ENCODE data around the gene HMGCS1. TPM values are rescaled to one million over a fixed set of nuclear protein-coding genes. Genes with fewer than 3 reads are reported as not detected.

The HMGCS1 gene
- total RNA-seq, 1 donor from 2014 or later, result 86.9 TPM

- Mint-ChIP-seq H3K9me3 (ENCODE audit: low read depth) (no peaks in the 10 kb centered on the region), H3K4me1 (ENCODE audit: low read depth) (no peaks in the 10 kb centered on the region)
These were observed 33.5 kb downstream of the HMGCS1 start for GRCh38 chr5:43279548-43280274.

GRCh38 chr5:43275391-43275790 lies 37.8 kb downstream of the HMGCS1 start:
- TF ChIP-seq CTCF (IDR thresholded peaks at IDR 0.05), result no peak
- H3K27ac Mint-ChIP-seq (ENCODE audit: unreplicated experiment), result no peak overlapping the region
- no peaks in the 10 kb centered on the region for H3K9me3 Mint-ChIP-seq (ENCODE audit: low read depth)
- H3K36me3 Mint-ChIP-seq (ENCODE audit: low read depth), result no peaks in the 10 kb centered on the region
- H3K27me3 Mint-ChIP-seq (ENCODE audit: low read depth), result peaks cover 26% of the 10 kb centered on the region
- H3K4me3 Mint-ChIP-seq (ENCODE audit: unreplicated experiment), result no peak overlapping the region
- DNase-seq (ENCODE audit: low spot score), result no peak
- no peaks in the 10 kb centered on the region for H3K4me1 Mint-ChIP-seq (ENCODE audit: low read depth)

More at GRCh38 chr5:43279548-43280274, 33.5 kb downstream of the HMGCS1 start:
- H3K4me3 Mint-ChIP-seq (ENCODE audit: unreplicated experiment), result no peak overlapping the region
- peaks cover 13% of the 10 kb centered on the region for H3K27me3 Mint-ChIP-seq (ENCODE audit: low read depth)
- no peak for DNase-seq (ENCODE audit: low spot score)
- no peak for TF ChIP-seq CTCF (IDR thresholded peaks at IDR 0.05)
- H3K36me3 Mint-ChIP-seq (ENCODE audit: low read depth), result no peaks in the 10 kb centered on the region
- no peak overlapping the region for H3K27ac Mint-ChIP-seq (ENCODE audit: unreplicated experiment)

- Mint-ChIP-seq H3K4me1 (ENCODE audit: low read depth) (no peaks in the 10 kb centered on the region), H3K36me3 (ENCODE audit: low read depth) (no peaks in the 10 kb centered on the region)
These were observed 38.6 kb downstream of the HMGCS1 start for GRCh38 chr5:43274435-43275114.

GRCh38 chr5:43273552-43273951 lies 39.7 kb downstream of the HMGCS1 start:
- H3K27me3 Mint-ChIP-seq (ENCODE audit: low read depth), result peaks cover 30% of the 10 kb centered on the region
- H3K4me1 Mint-ChIP-seq (ENCODE audit: low read depth), result no peaks in the 10 kb centered on the region
- H3K27ac Mint-ChIP-seq (ENCODE audit: unreplicated experiment), result no peak overlapping the region
- DNase-seq (ENCODE audit: low spot score), result no peak
- no peak overlapping the region for H3K4me3 Mint-ChIP-seq (ENCODE audit: unreplicated experiment)
- no peaks in the 10 kb centered on the region for H3K36me3 Mint-ChIP-seq (ENCODE audit: low read depth)
- H3K9me3 Mint-ChIP-seq (ENCODE audit: low read depth), result peaks cover 7% of the 10 kb centered on the region
- TF ChIP-seq CTCF (IDR thresholded peaks at IDR 0.05), result no peak

More at GRCh38 chr5:43274435-43275114, 38.6 kb downstream of the HMGCS1 start:
- Mint-ChIP-seq H3K9me3 (ENCODE audit: low read depth) (peaks cover 5% of the 10 kb centered on the region), H3K27ac (ENCODE audit: unreplicated experiment) (no peak overlapping the region), H3K27me3 (ENCODE audit: low read depth) (peaks cover 28% of the 10 kb centered on the region), H3K4me3 (ENCODE audit: unreplicated experiment) (no peak overlapping the region)
- DNase-seq (ENCODE audit: low spot score), result no peak
- TF ChIP-seq CTCF (IDR thresholded peaks at IDR 0.05), result no peak

- H3K27me3 Mint-ChIP-seq (ENCODE audit: low read depth), result peaks cover 31% of the 10 kb centered on the region
These were observed 42.6 kb downstream of the HMGCS1 start for GRCh38 chr5:43270645-43271044.

More at GRCh38 chr5:43270645-43271044, 42.6 kb downstream of the HMGCS1 start:
- TF ChIP-seq CTCF (IDR thresholded peaks at IDR 0.05), result no peak
- H3K4me1 Mint-ChIP-seq (ENCODE audit: low read depth), result no peaks in the 10 kb centered on the region
- no peak overlapping the region for H3K27ac Mint-ChIP-seq (ENCODE audit: unreplicated experiment)
- H3K9me3 Mint-ChIP-seq (ENCODE audit: low read depth), result peaks cover 17% of the 10 kb centered on the region
- H3K4me3 Mint-ChIP-seq (ENCODE audit: unreplicated experiment), result no peak overlapping the region
- H3K36me3 Mint-ChIP-seq (ENCODE audit: low read depth), result no peaks in the 10 kb centered on the region
- DNase-seq (ENCODE audit: low spot score), result no peak

Data from chondrocyte (in vitro differentiated cells).